SW480 (cell line): ENCODE data around the gene RAB44.

Experiments
- DNase-seq: peaks from one replicate; pipeline ENCODE4 v3.0.0-alpha.2; 2016; ENCODE audit warnings: low spot score

The RAB44 gene

DNA sequence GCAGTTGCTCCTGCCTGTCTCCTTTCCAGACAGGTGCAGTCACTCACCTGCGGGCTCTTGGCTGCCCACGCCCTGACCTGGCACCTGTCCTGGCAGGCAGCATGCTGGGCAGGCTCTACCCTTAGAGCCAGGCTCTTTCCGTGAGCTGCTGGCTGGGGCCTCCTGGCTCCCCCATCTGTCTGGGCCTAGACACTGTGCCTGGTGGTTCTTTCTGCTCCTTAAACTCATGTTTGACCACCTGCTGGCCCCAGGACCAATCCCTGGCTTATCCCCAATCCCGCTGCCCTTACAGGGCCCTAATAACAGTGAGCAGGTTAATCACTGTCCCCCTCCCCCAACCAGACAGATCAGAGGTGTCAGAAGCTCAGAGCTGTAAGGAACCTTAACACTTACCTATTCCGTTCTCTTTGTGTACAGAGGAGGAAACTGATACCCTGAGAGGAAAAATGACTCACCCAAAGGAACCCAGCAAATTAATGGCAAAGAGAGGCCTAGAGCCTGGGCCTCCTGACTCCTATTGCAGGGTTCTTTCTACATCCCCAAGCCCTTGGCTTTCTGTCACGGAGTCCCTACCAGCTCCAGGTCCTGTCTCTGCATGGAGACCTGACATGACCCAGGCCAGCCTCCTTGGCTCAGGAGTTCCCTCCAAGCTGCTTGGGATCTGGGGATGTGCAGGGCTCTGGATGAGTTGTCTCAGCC lies 54.7 kb downstream of the RAB44 start:
- DNase-seq, result no peak

DNA sequence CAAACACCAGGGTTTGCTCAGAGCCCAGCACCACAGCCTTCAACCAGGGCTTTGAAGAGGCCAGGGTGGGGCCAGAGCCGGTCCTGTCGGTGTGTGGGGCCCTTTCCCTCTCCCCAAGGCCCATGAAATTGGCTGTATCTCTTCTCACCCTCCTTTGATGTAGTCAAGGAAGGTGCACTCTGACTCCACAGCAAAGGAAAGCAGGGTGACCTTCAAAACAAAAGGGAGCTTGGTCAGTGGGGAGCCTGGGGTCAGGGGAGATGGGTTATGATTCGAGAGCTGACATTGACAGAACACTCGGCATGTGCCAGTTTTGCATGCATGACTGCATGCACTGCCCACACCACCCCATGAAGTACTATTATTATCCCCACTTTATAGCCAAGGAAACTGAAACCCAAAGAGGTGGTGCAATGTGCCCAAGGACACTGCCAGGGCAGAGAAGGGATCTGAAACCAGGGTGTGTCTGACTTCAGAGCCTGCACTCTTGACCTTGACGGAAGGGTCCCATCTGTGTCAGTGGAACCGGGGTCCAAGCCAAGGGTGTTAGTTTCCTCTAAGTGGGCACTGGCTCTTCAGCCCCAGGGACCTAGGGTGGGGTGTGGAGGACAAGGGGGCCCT lies 55.4 kb downstream of the RAB44 start:
- peak; percentile 11 for DNase-seq

DNA sequence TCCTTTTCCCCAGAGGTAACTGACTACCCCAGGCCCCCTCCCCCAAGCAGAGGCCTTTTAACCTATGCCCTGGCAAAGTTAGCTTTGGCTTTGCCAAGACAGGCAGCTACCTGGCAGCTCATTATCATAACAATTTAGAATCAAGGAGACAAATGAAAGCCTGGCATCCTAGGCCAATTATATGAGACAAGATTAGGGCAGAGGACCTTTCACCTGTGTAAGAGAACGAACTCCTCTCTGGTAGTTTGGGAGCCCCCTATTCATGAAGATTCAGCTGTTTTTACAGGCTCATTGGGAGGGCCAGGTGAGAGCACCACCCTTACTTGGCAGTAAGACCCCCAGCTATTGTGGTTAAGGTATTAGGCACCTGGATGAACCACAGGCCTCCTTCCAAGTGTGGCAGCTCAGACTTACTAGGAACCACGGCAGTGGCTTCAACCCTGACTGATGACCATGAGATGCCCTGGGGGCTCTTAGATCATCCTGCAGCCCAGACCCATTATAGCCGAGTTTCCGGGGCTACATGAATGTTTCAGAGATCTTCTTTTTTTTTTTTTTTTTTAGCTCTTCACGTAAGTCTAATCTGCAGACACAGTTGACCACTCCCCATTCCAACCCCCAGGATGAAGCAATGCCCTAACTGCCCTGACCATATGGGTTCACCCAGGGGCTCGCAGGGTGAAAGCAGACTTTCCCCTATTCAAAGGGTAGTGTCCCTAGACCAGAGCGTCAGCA lies 56.2 kb downstream of the RAB44 start:
- no peak for DNase-seq

DNA sequence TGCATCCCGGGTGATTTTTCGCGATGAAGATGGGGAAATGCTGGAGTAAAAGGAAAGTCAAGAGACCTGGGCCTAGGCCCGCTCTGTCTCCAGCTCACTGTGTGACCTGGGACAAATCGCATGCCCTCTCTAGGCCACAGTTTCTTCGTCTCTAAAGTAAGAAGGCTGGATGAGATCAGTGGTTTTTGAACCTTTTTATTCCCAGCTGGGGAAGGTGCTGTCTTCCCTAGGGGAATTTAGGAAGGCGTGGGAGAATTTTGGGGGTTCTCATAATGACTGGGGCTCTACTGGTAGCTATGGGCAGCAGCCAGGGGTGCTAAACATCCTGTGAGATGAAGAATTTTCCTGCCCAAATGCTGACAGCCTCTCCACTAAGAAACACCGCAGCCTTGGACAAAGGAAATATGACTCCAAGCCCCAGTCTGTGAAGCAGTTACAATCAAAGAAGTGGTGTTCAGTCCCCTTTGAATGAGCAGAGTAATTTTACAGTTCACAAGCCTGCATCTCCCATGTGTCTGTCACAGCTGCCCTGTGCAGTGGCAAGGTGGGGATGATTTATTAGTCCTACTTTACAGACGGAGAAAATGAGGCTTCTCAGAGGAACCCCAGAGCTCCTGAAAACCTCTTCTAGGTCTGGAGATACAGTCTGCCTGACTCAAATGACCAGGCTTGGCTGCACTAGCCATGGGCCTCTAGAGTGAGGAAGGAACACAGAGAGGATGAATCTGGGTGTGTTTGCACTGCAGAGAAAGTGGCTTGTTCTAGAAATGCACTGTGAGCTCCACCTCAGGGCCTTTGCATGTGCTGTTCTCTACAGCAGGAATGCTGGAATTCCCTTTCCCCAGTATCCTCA lies 57.2 kb downstream of the RAB44 start:
- no peak for DNase-seq

DNA sequence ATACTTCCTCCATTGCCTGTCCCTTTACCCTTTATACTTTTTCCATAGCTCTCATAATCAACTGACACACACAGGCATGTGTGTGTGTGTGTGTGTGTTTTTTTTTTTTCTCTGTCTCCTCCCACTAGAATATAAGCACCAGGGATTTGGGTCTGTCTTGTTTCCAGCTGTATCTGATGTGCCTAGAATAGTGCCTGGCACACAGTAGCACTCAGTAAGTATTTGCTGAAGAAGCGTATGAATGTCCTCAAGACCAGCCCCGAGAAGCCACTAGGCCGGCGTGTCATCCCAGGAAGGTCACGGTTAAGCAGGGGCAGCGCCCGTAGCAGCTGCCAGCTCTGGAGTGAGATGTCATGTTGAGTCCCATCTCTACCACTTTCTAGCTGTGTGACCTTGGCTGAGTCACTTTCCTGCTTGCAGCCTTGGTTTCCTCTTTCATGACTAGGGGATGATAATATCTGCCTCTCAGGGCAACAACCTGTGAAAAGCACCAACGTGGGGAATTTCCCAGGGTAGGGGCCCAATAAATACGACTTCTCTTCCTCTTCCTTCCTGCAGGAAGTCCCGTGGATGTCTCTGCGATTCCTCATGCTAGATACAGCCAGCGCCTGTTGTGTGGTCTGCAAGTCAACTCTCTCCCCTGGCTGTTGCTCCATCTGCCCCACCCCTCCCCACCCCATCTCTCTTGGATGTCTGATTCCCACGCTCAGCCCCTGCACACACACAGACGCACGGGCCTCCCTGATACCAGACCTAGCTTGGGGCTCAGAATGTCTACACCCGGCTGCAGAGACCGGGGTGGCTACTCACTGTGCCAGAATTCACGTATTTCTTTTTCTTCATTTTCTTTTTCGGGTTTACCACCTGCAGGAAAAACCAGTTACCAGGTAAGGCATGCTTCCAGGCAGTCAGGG lies 58.1 kb downstream of the RAB44 start:
- no peak for DNase-seq

DNA sequence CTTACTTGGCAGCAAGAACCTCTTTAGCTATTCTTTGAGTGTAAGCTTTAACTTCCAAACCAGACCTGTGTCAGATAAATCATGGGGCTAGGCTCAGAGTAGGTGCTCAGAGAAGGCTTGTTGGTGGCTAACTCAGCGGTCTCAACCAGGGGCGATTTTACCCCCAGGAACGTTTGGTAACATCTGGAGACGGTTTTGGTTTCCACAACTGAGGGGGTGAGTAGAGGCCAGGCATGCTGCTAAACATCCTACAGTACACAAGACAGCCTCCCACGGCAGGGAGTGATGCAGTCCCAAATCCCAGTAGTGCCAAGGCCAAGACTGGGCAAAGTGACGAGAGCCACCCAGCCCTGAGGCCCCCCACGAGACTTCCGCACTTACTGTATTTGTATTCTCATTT lies 59.2 kb downstream of the RAB44 start:
- no peak for DNase-seq

DNA sequence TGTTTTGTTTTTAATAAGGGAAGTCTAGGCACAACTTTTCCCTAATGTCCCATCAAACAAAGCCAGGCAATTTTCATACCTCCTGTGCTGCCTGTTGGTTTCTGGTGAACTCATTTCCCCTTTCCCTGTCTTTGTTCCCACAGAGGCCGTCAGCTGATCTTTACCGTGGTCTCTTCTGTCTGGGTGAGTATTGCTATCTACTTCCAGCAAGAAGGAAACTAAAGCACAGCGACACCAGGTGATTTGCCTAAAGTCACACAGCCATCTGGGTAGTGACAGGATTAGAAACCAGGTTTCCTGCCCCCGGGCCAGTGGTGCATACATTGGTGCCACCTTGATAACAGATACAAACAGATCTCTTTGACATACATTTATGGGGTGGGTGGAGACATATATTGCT lies 59.6 kb downstream of the RAB44 start:
- DNase-seq, result no peak

DNA sequence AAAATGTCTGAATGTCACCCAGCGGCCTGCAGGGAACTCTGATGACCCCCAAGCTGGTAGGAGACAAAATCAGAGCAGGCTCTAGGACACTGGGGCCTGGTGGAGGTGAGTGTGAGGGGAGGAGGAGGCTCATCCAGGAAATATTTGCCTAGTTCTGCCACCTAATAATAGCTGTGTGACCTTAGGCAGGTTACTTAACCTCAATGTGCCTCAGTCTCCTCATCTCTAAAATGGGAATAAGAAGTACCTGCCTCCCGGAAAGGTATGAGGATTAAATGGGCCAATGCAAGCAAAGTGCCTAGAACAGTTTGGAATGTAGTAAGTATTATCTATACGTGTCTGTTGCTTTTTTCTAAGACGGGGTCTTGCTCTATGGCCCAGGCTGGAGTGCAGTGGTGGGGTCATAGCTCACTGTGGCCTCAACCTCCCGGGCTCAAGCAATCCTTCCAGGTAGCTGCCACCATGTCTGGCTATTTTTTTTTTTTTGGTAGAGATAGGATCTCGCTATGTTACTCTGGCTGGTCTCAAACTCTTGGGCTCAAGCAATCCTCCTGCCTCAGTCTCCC lies 60.4 kb downstream of the RAB44 start:
- DNase-seq, result no peak

DNA sequence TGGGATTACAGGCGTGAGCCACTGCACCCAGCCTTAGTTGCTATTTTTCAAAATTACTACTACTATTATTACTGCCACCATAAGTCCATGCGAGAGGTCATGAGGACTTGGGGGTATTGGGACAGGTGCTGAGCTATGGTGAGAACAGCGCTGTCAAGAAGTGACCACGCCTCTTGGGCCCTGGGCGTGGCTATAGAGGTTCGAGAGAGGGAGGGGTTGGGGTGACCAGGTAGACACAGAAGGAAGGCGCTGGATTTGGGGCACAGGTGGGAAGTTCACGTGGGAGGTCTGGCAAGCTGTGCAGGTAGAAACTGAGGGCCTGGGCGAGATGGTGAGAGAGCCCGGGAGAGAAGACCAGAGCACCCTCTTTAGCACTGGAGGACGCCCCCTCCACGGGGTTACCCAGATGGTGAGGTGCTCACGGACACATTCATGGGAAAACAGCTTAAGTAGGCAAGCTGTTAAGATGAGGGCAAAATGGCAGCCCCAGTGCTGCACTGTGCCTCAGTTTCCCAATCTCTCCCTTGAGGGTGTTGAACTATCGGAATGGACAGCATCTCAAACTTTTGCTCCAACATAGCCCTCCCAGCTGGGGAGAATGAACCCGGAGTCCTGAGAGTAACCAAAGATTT lies 61.0 kb downstream of the RAB44 start:
- DNase-seq, result no peak

DNA sequence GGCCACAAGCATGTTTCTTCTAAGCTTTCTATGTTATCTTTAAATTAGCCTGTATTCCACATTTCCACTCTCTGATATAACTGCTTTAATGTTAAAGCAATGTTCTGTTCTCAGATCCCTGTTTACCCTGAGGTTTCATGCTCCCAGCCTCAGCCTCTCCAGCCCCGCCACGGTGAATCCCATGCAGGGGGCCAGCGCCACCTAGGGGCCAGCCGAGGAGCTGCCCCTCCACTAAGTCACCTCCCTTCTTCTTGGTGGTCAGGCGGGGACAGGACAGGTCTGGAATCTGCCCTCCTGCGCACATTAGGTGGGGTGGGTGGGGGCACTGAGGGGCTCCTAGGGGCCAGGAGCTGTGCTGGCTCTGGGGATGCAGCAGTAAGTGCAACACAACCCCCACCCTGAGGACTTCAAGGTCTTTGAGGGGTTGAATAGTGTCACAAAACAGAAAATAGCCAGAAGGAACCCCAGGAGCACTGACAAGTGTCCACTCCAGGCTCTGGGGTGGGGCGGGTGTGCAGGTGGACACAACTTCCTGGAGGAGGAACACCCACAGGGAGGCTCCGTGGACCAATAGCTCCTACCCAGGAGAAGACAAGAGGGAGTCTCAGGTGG lies 61.6 kb downstream of the RAB44 start:
- peak; percentile 55 for DNase-seq

DNA sequence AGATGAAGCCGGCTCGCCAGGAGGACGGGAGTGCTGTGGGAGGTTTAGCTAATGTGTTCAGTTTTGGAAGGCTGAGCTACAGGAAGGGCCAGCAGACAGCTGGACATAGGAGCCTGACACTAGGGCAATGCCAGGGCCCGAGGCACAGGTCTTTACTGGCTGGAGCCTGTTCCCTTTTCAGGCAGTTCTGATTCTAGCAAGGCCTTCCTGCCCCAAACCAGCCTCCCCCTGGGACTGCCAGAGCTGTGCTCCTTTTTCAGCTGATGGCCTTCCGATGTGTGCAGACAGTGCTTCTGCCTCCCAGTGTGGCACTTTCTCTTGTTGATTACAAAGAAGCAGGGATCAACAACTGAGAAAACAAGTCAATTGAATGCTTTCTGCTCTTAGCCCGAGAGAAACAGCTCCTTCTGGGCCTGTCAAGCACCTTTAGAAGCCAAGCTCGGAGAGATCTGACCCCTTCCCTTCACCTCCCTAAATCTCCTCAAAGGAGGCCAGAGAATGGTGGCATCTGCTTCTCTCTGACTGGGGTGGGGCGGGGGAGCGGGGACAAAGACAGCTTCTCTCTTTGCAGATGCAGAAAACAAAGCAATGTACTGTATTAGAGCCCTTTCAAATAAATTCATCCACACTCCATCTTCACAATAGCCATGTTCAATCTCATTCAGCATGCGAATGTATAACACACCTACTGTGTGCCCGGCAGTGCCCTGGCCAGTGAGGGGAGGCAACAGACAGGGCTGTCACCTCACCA lies 63.2 kb downstream of the RAB44 start:
- no peak for DNase-seq

DNA sequence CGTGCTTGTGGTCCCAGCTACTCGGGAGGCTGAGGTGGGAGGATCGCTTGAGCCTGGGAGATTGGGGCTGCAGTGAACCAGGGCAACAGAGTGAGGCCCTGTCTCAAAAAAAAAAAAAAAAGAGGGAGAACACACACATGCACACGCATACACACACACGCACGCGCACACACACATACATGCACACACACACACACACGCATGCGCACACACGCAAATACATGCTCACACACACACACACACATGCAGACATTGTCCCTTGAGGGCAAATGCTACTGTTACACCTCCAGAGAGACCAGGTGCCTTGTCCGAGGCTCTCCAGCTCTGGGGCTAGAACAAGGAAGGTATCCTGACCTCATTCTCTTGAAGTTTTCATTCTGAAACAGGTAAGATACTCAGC lies 64.5 kb downstream of the RAB44 start:
- no peak for DNase-seq

DNA sequence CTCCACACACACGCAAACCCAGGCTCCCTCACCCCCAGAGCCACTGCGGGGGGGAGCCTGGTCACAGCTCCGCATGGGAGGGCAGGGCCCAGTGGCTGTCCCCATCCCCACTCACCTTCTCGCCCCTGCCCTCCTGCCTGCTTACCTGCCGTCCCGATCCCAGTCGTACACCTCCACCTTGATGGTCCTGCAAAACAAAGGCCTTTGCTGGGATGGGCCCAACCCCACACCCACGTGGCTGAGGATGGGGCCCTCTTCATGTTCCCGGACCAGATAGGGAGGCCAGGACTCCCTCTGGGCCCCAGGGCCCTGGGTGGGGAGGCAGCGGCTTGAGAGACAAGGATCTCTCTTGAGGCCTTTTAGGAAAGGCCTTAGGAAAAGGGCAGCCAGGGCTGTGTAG lies 67.6 kb downstream of the RAB44 start:
- no peak for DNase-seq

DNA sequence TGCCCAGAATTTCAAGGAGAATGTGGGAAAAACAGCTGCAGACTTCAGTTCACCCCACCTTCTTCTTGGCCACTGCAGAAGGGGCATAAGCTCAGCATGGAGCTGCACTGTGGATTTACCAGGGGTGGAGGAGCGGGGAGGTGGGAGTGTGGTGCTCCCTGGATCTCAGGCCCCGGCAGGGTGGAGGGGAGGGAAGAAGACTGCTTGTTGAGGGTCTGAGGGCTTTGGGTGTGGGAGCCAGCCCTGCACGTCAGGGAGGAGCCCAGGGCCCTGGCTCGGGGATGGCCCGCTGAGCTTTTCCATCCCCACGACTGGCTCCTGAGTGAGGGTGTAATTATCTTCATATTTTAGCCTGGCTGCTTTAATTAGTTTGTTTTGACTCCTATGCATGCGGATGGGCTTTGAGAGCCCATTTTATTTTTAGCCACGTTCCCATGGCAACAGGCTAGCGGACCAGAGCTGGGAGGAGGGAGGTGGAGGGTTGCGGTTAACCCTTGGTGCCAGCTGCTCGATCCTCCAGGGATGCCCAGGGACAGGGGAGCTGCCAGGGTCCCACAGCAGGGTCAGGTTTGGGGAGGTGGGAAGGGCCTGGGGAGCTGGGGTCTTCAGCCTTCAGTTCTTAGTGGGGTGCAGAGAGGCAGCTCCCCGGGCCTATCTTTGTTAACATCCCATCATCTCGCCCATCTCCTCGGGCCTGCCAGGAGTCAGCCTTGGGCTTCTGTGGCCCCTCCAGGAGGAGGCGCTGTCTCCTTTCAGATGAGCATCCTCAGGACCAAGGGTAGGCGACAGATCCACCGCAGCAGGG lies 68.2 kb downstream of the RAB44 start:
- DNase-seq, result peak; percentile 64

DNA sequence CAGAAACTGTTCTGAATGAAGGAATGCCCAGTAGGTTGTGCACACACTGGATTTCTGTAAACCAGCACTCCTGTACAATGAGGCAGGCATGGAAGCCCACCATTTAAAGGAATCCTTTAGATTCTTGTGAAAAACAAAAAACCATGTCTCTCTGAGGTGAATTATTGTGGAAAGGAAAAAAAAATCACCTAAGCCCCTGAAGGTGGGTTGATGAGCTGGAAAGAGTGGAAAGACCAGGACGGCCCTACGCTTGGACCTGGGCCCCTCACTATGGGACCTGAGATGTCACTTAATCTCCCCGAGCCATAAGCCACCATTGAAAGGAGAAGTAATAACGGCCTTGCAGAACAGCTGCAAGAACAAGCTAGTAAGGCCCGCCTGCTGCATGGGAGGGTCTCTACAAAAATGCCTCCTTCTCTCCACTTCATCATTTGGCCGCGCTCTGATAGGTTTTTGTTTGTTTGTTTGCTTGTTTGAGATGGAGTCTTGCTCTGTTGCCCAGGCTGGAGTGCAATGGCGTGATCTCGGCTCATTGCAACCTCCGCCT lies 68.8 kb downstream of the RAB44 start:
- no peak for DNase-seq

DNA sequence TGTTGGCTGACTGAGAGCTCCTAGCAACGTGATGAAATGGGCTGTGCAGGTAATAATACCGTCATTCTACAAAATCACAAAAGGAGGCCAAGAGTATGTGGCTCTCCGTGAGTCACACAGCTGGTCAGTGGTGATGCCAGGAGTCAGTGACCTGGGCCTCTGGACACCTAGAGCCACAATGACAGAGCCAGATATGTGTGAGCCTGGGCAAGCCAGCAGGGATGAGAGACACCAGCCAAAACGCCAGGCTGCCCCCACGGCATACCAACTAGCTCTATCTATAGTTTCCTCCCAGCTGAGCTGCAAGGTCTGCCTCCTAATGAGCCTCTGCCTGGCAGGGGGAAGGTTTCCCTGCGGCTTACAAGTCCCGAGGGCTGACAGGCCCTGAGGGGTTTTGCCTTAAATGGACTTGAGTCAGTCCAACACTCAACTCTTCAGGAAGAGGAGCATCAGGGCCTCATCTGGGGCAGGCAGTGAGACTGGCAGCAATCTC lies 71.6 kb downstream of the RAB44 start:
- DNase-seq, result peak; percentile 33

DNA sequence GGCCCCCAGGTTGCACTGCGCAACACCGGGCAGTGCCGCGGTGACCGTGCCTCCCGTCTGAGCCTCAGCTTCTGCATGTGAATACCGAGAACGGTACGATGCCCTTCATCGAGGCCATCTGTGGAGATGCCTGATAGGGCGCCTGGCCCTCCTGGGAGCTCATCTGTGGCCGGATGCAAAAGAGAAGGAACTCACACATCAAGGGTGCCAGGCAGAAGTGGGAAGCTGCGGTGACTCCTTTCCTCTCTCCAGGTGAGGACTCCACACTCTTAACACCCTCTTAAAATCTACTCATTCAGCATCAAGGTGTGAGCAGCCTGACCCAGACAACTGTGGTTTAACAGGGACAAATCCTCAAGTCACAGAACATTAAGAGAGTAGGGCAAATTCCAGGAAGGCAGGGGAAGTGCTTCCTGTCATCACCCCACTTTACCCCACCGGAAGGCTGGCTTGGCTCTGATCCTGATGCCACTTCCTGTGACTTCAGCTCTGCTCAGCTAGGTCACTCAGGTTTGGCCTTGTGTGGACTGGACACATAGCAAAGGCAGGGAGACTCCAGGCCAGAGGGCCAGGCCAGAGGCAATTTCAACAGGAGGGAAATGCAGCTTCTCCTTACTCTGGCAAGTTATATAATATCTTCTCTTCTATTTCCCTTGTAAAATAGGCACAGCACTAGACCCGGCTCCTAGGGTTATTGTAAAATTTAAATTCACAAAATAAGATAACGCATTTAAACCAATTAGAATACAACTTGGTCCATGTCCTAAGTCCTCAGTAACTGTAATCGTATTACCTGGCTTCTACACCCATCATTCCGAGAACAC lies 72.3 kb downstream of the RAB44 start:
- peak; percentile 17 for DNase-seq
